ENCODE results near the gene RESP18. TPM values are rescaled to one million over a fixed set of nuclear protein-coding genes. Genes with fewer than 3 reads are reported as not detected.

The RESP18 gene
- total RNA-seq, 1 experiment from 2014 or later, result not detected

- Histone ChIP-seq H3K4me2 (ENCODE audit: low read length) (no peak overlapping the region), H3K9me3 (ENCODE audit: control insufficient read depth in 1 of 2, insufficient read depth in 1 of 2, low read depth in 1 of 2, low read length in 2 of 2) (no peaks in the 10 kb centered on the region), H2AFZ (ENCODE audit: low read depth, low read length, poor library complexity, severe bottlenecking) (no peak overlapping the region), H3K27ac (ENCODE audit: low read depth, low read length) (no peak overlapping the region), H3K4me1 (ENCODE audit: control insufficient read depth in 1 of 2, insufficient read depth in 2 of 2, low read length in 2 of 2) (no peaks in the 10 kb centered on the region), H3K36me3 (ENCODE audit: control insufficient read depth in 1 of 2, insufficient read depth in 2 of 2, low read length in 2 of 2) (peaks cover 15 to 19% of the 10 kb centered on the region in 2 experiments; a peak in 3 of 4 replicates), H3K4me3 (replicated peaks in 1 of 2; ENCODE audit: low read depth in 1 of 2, low read length in 2 of 2) (no peak overlapping the region), H4K20me1 (ENCODE audit: insufficient read depth) (no peaks in the 10 kb centered on the region), H3K27me3 (ENCODE audit: insufficient read depth, low read length) (no peaks in the 10 kb centered on the region), H3K9ac (ENCODE audit: low read length) (no peak overlapping the region), H3K9me2 (ENCODE audit: insufficient read depth) (no peaks in the 10 kb centered on the region), H3K79me2 (ENCODE audit: insufficient read depth, low read length) (no peaks in the 10 kb centered on the region)
- no peak for DNase-seq (ENCODE audit: low read depth, low spot score)
- ATAC-seq, result no peak
- CTCF ChIA-PET, result interaction anchor here (1.7 kb wide), 1 partner anchor 9 kb away, joined by 5 read pairs; the partner anchor contains the start of gene DNPEP
- no TSS peak for BruUV-seq (replicated peaks)
- POLR2A ChIA-PET, result interaction anchor here (1.4 kb wide), 1 partner anchor 9 kb away, joined by 4 read pairs; the partner anchor contains the start of gene DNPEP
- intact Hi-C loops (cut with micrococcal nuclease), result no loop called here
- RAD21 ChIA-PET (ENCODE audit: low non-redundant PET in 1 of 2, low total read pairs in 2 of 2, uncharacterized antibody in 2 of 2, unreplicated experiment in 2 of 2), result no interaction called here
- TF ChIP-seq POLR2A (IDR thresholded peaks at IDR 0.05; ENCODE audit: borderline replicate concordance, extremely low read depth, insufficient read depth, insufficient read length) (no peak), EGR1 (IDR thresholded peaks at IDR 0.05; ENCODE audit: low read depth) (no peak), REST (IDR thresholded peaks at IDR 0.05; ENCODE audit: low read depth) (no peak), EZH2phosphoT487 (IDR thresholded peaks at IDR 0.05; ENCODE audit: borderline replicate concordance) (no peak), POLR2AphosphoS5 (IDR thresholded peaks at IDR 0.05; ENCODE audit: low read depth, low read length) (no peak)
Observed at GRCh38 chr2:219378163-219378851, 45.8 kb upstream of the RESP18 start.
